Measurements from ENCODE around the gene MED27.

- no peak for TF ChIP-seq CTCF (IDR thresholded peaks at IDR 0.05)
- TF ChIP-seq SIN3A (IDR thresholded peaks at IDR 0.05; ENCODE audit: borderline replicate concordance, insufficient read depth, low read depth, low read length) = no peak
- TF ChIP-seq POLR2AphosphoS5 (IDR thresholded peaks at IDR 0.05; ENCODE audit: low read depth, low read length) = no peak
- TF ChIP-seq, protein P1, sequence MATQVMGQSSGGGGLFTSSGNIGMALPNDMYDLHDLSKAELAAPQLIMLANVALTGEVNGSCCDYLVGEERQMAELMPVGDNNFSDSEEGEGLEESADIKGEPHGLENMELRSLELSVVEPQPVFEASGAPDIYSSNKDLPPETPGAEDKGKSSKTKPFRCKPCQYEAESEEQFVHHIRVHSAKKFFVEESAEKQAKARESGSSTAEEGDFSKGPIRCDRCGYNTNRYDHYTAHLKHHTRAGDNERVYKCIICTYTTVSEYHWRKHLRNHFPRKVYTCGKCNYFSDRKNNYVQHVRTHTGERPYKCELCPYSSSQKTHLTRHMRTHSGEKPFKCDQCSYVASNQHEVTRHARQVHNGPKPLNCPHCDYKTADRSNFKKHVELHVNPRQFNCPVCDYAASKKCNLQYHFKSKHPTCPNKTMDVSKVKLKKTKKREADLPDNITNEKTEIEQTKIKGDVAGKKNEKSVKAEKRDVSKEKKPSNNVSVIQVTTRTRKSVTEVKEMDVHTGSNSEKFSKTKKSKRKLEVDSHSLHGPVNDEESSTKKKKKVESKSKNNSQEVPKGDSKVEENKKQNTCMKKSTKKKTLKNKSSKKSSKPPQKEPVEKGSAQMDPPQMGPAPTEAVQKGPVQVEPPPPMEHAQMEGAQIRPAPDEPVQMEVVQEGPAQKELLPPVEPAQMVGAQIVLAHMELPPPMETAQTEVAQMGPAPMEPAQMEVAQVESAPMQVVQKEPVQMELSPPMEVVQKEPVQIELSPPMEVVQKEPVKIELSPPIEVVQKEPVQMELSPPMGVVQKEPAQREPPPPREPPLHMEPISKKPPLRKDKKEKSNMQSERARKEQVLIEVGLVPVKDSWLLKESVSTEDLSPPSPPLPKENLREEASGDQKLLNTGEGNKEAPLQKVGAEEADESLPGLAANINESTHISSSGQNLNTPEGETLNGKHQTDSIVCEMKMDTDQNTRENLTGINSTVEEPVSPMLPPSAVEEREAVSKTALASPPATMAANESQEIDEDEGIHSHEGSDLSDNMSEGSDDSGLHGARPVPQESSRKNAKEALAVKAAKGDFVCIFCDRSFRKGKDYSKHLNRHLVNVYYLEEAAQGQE (IDR thresholded peaks at IDR 0.05; ENCODE audit: insufficient read depth in 1 of 2, low read depth in 2 of 2, low read length in 1 of 2) = no peak
- TF ChIP-seq TCF7L2 (IDR thresholded peaks at IDR 0.05; ENCODE audit: low read depth, low read length) = no peak
These were observed 174.5 kb downstream of the MED27 start for GRCh38 chr9:131905144-131905543.

All from Panc1 (cell line).